Dendritic cell treated with granulocyte-macrophage colony-stimulating factor and Interleukin-4, amounts not matched to agents 40 ng/mL and 50 ng/mL, for 4 days (primary cell): Measurements from ENCODE around the gene ZBTB48.

Experiments used
- H3K27ac Mint-ChIP-seq: one replicate; pipeline ENCODE4 v1.8.0; 2022; ENCODE audit warnings: mild to moderate bottlenecking, mixed read lengths
- H3K27me3 Mint-ChIP-seq: one replicate; pipeline ENCODE4 v1.8.0; 2022; ENCODE audit warnings: mild to moderate bottlenecking, mixed read lengths
- H3K36me3 Mint-ChIP-seq: one replicate; pipeline ENCODE4 v1.8.0; 2022; ENCODE audit warnings: low read depth, mixed read lengths
- H3K4me1 Mint-ChIP-seq: one replicate; pipeline ENCODE4 v1.8.0; 2022; ENCODE audit warnings: low read depth, mixed read lengths
- H3K4me3 Mint-ChIP-seq: one replicate; pipeline ENCODE4 v1.8.0; 2022; ENCODE audit warnings: mild to moderate bottlenecking, moderate library complexity, mixed read lengths
- H3K9me3 Mint-ChIP-seq: one replicate; pipeline ENCODE4 v1.8.0; 2022; ENCODE audit warnings: mixed read lengths
- intact Hi-C: fragments of 100-400 bp; cut with micrococcal nuclease; formaldehyde crosslinking; loops from one replicate; pipeline ENCODE4 v1.15.0; 2022

ZBTB48 gene

DNA sequence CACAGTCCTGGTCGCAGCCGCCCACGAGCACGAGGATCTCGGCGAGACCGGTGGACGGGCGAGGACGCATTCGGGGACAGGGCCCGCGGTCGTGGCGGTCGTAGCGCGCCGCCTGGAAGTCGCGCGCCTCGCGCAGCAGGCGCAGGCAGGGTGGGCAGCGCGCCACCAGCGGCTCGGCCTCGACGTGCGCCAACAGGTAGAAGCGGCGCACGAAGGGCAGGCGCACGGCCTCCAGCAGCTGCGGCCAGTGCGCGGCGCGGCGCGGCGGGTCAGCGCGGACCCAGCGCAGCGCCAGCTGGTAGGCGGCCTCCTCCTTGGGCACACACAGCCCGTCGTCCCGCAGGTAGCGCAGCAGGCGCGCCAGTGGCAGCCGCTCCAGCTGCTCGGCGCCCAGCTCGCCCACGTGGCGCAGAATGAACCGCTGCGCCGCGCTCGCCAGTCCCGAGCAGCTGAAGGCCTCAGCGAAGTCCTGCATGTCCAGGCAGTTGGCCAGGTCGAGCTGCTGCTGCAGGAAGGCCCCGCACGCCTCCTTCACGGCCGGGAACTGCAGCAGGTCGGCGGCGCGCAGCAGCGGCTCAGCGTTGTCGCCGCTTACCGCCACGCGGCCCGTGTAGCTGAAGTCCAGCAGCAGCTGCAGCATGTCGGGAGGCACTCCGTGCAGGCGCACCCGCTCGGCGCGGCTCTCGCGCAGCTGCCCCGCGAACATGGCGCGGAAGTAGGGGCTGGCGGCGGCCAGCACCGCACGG lies 22.3 kb downstream of the ZBTB48 start:
- Mint-ChIP-seq H3K27ac (peak overlapping the region; percentile 98), H3K9me3 (no peaks in the 10 kb centered on the region), H3K27me3 (no peaks in the 10 kb centered on the region), H3K36me3 (peaks cover 49% of the 10 kb centered on the region), H3K4me1 (peaks cover 46% of the 10 kb centered on the region), H3K4me3 (peak overlapping the region; percentile 92)
- intact Hi-C loops, result loop anchor here (5.0 kb wide), 1 partner anchor 50 kb away; the partner anchor contains the start of gene NOL9

- Mint-ChIP-seq H3K4me1 (peaks cover 40% of the 10 kb centered on the region), H3K4me3 (peak within 1 kb of the TSS; percentile 92), H3K27ac (peak within 1 kb of the TSS; percentile 98), H3K27me3 (peaks cover 3% of the 10 kb centered on the region), H3K9me3 (no peaks in the 10 kb centered on the region), H3K36me3 (peaks cover 42% of the 10 kb centered on the region)
- intact Hi-C loops, result loop anchor here (1.0 to 5.0 kb wide), 2 partner anchors 11 to 50 kb away; partner anchors contain the start of genes NOL9 and PHF13
Measured at GRCh38 chr1:6602669-6603237, 23.0 kb downstream of the ZBTB48 start, which contains the start of gene KLHL21. KLHL21 (minus strand) TSS chr1:6602869; CDS start chr1:6602817, 52 bp downstream.

GRCh38 chr1:6603238-6603914 lies 23.6 kb downstream of the ZBTB48 start:
- Mint-ChIP-seq H3K27ac (peak overlapping the region; percentile 98), H3K4me3 (peak overlapping the region; percentile 74), H3K27me3 (peaks cover 3% of the 10 kb centered on the region), H3K4me1 (peaks cover 33% of the 10 kb centered on the region), H3K36me3 (peaks cover 36% of the 10 kb centered on the region), H3K9me3 (no peaks in the 10 kb centered on the region)
- intact Hi-C loops, result loop anchor here (1.0 to 5.0 kb wide), 2 partner anchors 10 to 51 kb away; partner anchors contain the start of genes NOL9 and PHF13

DNA sequence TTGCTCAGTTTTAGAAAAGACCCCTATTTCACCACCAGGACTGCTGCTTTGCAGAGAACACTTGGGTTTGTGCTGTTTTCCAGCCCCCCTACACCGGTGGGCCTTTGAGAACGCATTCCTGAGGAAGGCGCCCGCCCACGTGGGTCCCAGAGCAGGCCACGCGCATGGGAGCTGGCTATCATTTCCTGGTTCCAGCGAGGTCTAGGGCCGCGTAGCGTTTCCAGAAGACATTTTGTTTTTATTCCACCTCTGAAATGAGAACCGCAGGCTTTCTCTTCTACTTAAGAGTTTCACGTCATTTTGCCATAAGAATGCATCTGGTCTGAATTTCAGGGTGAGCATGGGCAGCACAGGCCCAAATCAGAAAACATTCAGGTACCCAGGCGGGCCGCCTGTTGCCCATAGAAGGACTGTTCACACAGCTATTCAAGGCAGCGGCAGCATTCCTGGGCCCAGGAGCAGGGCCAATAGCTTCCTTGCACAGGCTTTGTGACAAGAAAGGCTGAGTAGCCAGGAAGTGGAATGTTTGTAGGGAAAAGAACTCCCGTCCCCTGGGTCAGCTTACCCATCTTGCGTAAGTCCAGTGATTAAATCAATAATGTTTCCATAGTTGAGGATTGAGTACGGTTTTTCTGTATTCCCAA lies 24.2 kb downstream of the ZBTB48 start:
- H3K9me3 Mint-ChIP-seq, result no peaks in the 10 kb centered on the region
- H3K36me3 Mint-ChIP-seq, result peaks cover 29% of the 10 kb centered on the region
- intact Hi-C loops, result loop anchor here (1.0 to 5.0 kb wide), 2 partner anchors 9 to 52 kb away; partner anchors contain the start of genes NOL9 and PHF13
- H3K27me3 Mint-ChIP-seq, result peaks cover 3% of the 10 kb centered on the region
- peak overlapping the region; percentile 98 for H3K27ac Mint-ChIP-seq
- peak overlapping the region; percentile 74 for H3K4me3 Mint-ChIP-seq
- peaks cover 27% of the 10 kb centered on the region for H3K4me1 Mint-ChIP-seq

DNA sequence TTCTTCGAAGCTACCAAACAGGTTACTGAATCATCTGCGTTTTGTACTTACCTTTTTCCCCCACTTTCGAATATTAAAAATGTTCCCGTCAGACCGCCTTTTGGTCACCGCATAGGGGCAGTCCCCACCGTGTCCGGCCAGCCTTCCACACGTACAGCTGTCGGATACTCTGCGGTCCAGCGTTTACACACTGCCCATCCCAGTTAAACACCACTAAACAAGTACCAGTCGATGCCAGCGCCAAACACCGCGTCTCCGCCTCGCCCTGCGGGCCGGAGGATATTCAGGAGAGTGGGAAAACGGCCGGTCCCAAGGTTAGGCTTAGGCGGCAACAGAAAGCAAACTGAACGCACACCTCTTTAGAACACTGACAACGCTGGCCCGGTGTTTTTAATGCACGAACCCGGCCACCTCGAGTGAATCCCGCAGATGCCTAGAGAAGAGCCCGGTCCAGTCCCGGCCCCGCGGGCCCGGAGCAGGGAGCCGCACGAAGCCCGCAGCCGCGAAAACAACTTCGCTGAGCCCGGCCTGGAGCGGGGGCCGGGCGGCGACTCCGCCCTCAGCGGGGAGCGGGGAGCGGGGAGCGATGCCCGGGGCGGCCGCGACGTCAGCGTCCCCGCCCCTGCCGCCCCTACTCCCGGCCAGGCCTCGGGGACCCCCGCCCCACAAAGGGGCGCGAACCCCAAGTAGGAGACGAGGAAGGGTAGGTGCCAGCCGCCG lies 33.0 kb downstream of the ZBTB48 start:
- H3K4me1 Mint-ChIP-seq, result peaks cover 33% of the 10 kb centered on the region
- H3K4me3 Mint-ChIP-seq, result peak overlapping the region; percentile 92
- no peaks in the 10 kb centered on the region for H3K9me3 Mint-ChIP-seq
- peaks cover 8% of the 10 kb centered on the region for H3K27me3 Mint-ChIP-seq
- peaks cover 20% of the 10 kb centered on the region for H3K36me3 Mint-ChIP-seq
- intact Hi-C loops, result loop anchor here (1.0 kb wide), 2 partner anchors 10 to 58 kb away; partner anchors contain the start of gene NOL9
- peak overlapping the region; percentile 83 for H3K27ac Mint-ChIP-seq

DNA sequence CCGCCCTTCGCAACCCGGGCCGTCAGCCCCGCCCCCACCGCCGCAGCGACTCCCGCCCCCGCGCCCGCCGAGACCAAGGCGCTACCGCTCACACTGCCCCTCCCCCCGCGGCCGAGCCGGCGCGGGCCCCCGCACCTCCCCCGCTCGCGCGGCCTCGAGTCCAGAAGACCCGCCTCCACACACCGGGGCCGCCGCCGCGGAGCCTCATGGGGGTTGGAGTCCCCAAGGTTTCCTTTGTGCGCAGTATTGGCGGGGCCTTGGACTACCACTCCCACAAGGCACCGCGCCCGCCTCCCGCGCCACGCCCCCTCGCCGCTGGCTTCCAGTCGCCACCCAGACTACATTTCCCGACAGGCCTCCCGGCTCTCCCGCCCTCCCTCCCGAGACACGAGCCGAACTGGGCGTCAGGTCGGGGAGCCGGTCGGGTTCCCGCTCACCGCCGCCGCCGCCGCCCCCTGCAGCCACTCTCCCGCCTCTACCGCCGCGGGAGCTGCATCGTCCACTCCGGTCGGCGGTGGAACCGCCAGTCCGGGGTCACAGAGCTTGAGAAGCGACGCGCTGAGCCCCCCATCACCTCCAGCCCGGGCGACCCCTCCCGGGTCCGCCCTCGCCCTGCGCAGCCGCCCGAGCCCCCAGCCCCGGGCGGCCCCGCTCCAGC lies 33.7 kb downstream of the ZBTB48 start, which contains the start of gene PHF13:
Gene PHF13, plus strand, starts transcription at position 371 of the 658 bp plus-strand sequence. CDS start 336 bp downstream, outside the sequence.
- H3K4me1 Mint-ChIP-seq, result peaks cover 33% of the 10 kb centered on the region

GRCh38 chr1:6614019-6614928 lies 34.5 kb downstream of the ZBTB48 start:
- no peaks in the 10 kb centered on the region for H3K9me3 Mint-ChIP-seq
- peak overlapping the region; percentile 83 for H3K27ac Mint-ChIP-seq
- H3K36me3 Mint-ChIP-seq, result peaks cover 34% of the 10 kb centered on the region
- peak overlapping the region; percentile 92 for H3K4me3 Mint-ChIP-seq
- peaks cover 8% of the 10 kb centered on the region for H3K27me3 Mint-ChIP-seq
- intact Hi-C loops, result no loop called here
- H3K4me1 Mint-ChIP-seq, result peaks cover 33% of the 10 kb centered on the region

More for the DNA sequence above, 33.7 kb downstream of the ZBTB48 start, which contains the start of gene PHF13:
- H3K27me3 Mint-ChIP-seq, result peaks cover 8% of the 10 kb centered on the region
- no peaks in the 10 kb centered on the region for H3K9me3 Mint-ChIP-seq
- intact Hi-C loops, result loop anchor here (1.0 kb wide), 2 partner anchors 10 to 59 kb away; partner anchors contain the start of gene NOL9
- H3K4me3 Mint-ChIP-seq, result peak within 1 kb of the TSS; percentile 92
- peak within 1 kb of the TSS; percentile 83 for H3K27ac Mint-ChIP-seq
- H3K36me3 Mint-ChIP-seq, result peaks cover 27% of the 10 kb centered on the region

- peak overlapping the region; percentile 68 for H3K4me3 Mint-ChIP-seq
- intact Hi-C loops, result no loop called here
- peaks cover 43% of the 10 kb centered on the region for H3K36me3 Mint-ChIP-seq
- peaks cover 8% of the 10 kb centered on the region for H3K27me3 Mint-ChIP-seq
- H3K4me1 Mint-ChIP-seq, result peaks cover 33% of the 10 kb centered on the region
- H3K27ac Mint-ChIP-seq, result peak overlapping the region; percentile 39
- no peaks in the 10 kb centered on the region for H3K9me3 Mint-ChIP-seq
Measured at GRCh38 chr1:6614929-6615785, 35.4 kb downstream of the ZBTB48 start.

GRCh38 chr1:6619045-6619444 lies 39.3 kb downstream of the ZBTB48 start:
- Mint-ChIP-seq H3K27ac (no peak overlapping the region), H3K4me1 (peaks cover 15% of the 10 kb centered on the region), H3K36me3 (peaks cover 73% of the 10 kb centered on the region), H3K27me3 (peaks cover 6% of the 10 kb centered on the region), H3K9me3 (no peaks in the 10 kb centered on the region), H3K4me3 (no peak overlapping the region)
- intact Hi-C loops, result no loop called here

GRCh38 chr1:6621429-6622391 lies 41.9 kb downstream of the ZBTB48 start:
- peaks cover 87% of the 10 kb centered on the region for H3K36me3 Mint-ChIP-seq
- H3K4me1 Mint-ChIP-seq, result peaks cover 19% of the 10 kb centered on the region
- intact Hi-C loops, result no loop called here

More at GRCh38 chr1:6621429-6622391, 41.9 kb downstream of the ZBTB48 start:
- Mint-ChIP-seq H3K4me3 (no peak overlapping the region), H3K27ac (no peak overlapping the region), H3K9me3 (no peaks in the 10 kb centered on the region), H3K27me3 (no peaks in the 10 kb centered on the region)
